ENCODE data around the gene SNRPA1.
A peak's percentile ranks its signal among the peaks of the same experiment; 100 is the strongest.

The SNRPA1 gene

GRCh38 chr15:101286471-101287114 lies 8.5 kb downstream of the SNRPA1 start:
- peaks cover 16% of the 10 kb centered on the region for H3K36me3 Mint-ChIP-seq
- peak overlapping the region; percentile 58 for H3K27ac Mint-ChIP-seq
- no peaks in the 10 kb centered on the region for H3K27me3 Mint-ChIP-seq
- no peaks in the 10 kb centered on the region for H3K9me3 Mint-ChIP-seq (ENCODE audit: low read depth)
- no peak overlapping the region for H3K4me3 Mint-ChIP-seq
- H3K4me1 Mint-ChIP-seq (ENCODE audit: low read depth): peaks cover 34% of the 10 kb centered on the region

- H3K36me3 Mint-ChIP-seq: peaks cover 15% of the 10 kb centered on the region
- H3K27ac Mint-ChIP-seq: no peak overlapping the region
- H3K9me3 Mint-ChIP-seq (ENCODE audit: low read depth): no peaks in the 10 kb centered on the region
- no peaks in the 10 kb centered on the region for H3K27me3 Mint-ChIP-seq
- H3K4me1 Mint-ChIP-seq (ENCODE audit: low read depth): peaks cover 16% of the 10 kb centered on the region
- no peak overlapping the region for H3K4me3 Mint-ChIP-seq
These were observed 11.1 kb downstream of the SNRPA1 start for GRCh38 chr15:101283931-101284330.

- Mint-ChIP-seq H3K4me3 (no peak overlapping the region), H3K27me3 (no peaks in the 10 kb centered on the region), H3K36me3 (peaks cover 6% of the 10 kb centered on the region), H3K4me1 (ENCODE audit: low read depth) (peaks cover 27% of the 10 kb centered on the region), H3K27ac (no peak overlapping the region), H3K9me3 (ENCODE audit: low read depth) (no peaks in the 10 kb centered on the region)
These were observed 15.0 kb downstream of the SNRPA1 start for GRCh38 chr15:101280007-101280406.

GRCh38 chr15:101277943-101278564 lies 17.0 kb downstream of the SNRPA1 start:
- peaks cover 11% of the 10 kb centered on the region for H3K36me3 Mint-ChIP-seq

GRCh38 chr15:101277038-101277822 lies 17.8 kb downstream of the SNRPA1 start, which contains the start of gene SELENOS:
Gene SELENOS, minus strand, starts transcription at chr15:101277485. Its CDS starts 68 bp downstream, at chr15:101277417.
- no peaks in the 10 kb centered on the region for H3K9me3 Mint-ChIP-seq (ENCODE audit: low read depth)
- no peaks in the 10 kb centered on the region for H3K27me3 Mint-ChIP-seq
- peak within 1 kb of the TSS; percentile 100 for H3K4me3 Mint-ChIP-seq
- H3K27ac Mint-ChIP-seq: peak within 1 kb of the TSS; percentile 93
- peaks cover 29% of the 10 kb centered on the region for H3K4me1 Mint-ChIP-seq (ENCODE audit: low read depth)
- peaks cover 9% of the 10 kb centered on the region for H3K36me3 Mint-ChIP-seq

More at GRCh38 chr15:101277943-101278564, 17.0 kb downstream of the SNRPA1 start:
- Mint-ChIP-seq H3K9me3 (ENCODE audit: low read depth) (no peaks in the 10 kb centered on the region), H3K4me1 (ENCODE audit: low read depth) (peaks cover 29% of the 10 kb centered on the region), H3K4me3 (peak overlapping the region; percentile 91), H3K27ac (peak overlapping the region; percentile 77), H3K27me3 (no peaks in the 10 kb centered on the region)

GRCh38 chr15:101276501-101277037 lies 18.5 kb downstream of the SNRPA1 start:
- Mint-ChIP-seq H3K9me3 (ENCODE audit: low read depth) (no peaks in the 10 kb centered on the region), H3K27me3 (no peaks in the 10 kb centered on the region), H3K27ac (peak overlapping the region; percentile 93), H3K4me3 (peak overlapping the region; percentile 100), H3K36me3 (peaks cover 8% of the 10 kb centered on the region), H3K4me1 (ENCODE audit: low read depth) (peaks cover 29% of the 10 kb centered on the region)

- peak overlapping the region; percentile 25 for H3K27ac Mint-ChIP-seq
- H3K4me1 Mint-ChIP-seq (ENCODE audit: low read depth): peaks cover 29% of the 10 kb centered on the region
- H3K27me3 Mint-ChIP-seq: no peaks in the 10 kb centered on the region
- peaks cover 8% of the 10 kb centered on the region for H3K36me3 Mint-ChIP-seq
- H3K4me3 Mint-ChIP-seq: peak overlapping the region; percentile 58
- H3K9me3 Mint-ChIP-seq (ENCODE audit: low read depth): no peaks in the 10 kb centered on the region
These were observed 20.0 kb downstream of the SNRPA1 start for GRCh38 chr15:101275018-101275417.

- Mint-ChIP-seq H3K4me1 (ENCODE audit: low read depth) (peaks cover 26% of the 10 kb centered on the region), H3K9me3 (ENCODE audit: low read depth) (no peaks in the 10 kb centered on the region), H3K4me3 (no peak overlapping the region), H3K27ac (peak overlapping the region; percentile 16), H3K36me3 (peaks cover 8% of the 10 kb centered on the region), H3K27me3 (no peaks in the 10 kb centered on the region)
These were observed 21.5 kb downstream of the SNRPA1 start for GRCh38 chr15:101273534-101273933.

GRCh38 chr15:101272584-101272983 lies 22.5 kb downstream of the SNRPA1 start:
- peaks cover 8% of the 10 kb centered on the region for H3K36me3 Mint-ChIP-seq
- H3K4me3 Mint-ChIP-seq: no peak overlapping the region
- no peaks in the 10 kb centered on the region for H3K9me3 Mint-ChIP-seq (ENCODE audit: low read depth)
- H3K4me1 Mint-ChIP-seq (ENCODE audit: low read depth): peaks cover 20% of the 10 kb centered on the region
- H3K27ac Mint-ChIP-seq: no peak overlapping the region
- no peaks in the 10 kb centered on the region for H3K27me3 Mint-ChIP-seq

- no peaks in the 10 kb centered on the region for H3K4me1 Mint-ChIP-seq (ENCODE audit: low read depth)
- no peak overlapping the region for H3K27ac Mint-ChIP-seq
- no peak overlapping the region for H3K4me3 Mint-ChIP-seq
- H3K27me3 Mint-ChIP-seq: no peaks in the 10 kb centered on the region
- peaks cover 3% of the 10 kb centered on the region for H3K36me3 Mint-ChIP-seq
- no peaks in the 10 kb centered on the region for H3K9me3 Mint-ChIP-seq (ENCODE audit: low read depth)
These were observed 25.4 kb downstream of the SNRPA1 start for GRCh38 chr15:101269479-101270223.

- Mint-ChIP-seq H3K9me3 (ENCODE audit: low read depth) (no peaks in the 10 kb centered on the region), H3K4me3 (no peak overlapping the region), H3K4me1 (ENCODE audit: low read depth) (no peaks in the 10 kb centered on the region), H3K27me3 (no peaks in the 10 kb centered on the region), H3K27ac (no peak overlapping the region), H3K36me3 (no peaks in the 10 kb centered on the region)
These were observed 27.5 kb downstream of the SNRPA1 start for GRCh38 chr15:101267320-101268104.

- H3K4me3 Mint-ChIP-seq: no peak overlapping the region
- no peaks in the 10 kb centered on the region for H3K27me3 Mint-ChIP-seq
- no peaks in the 10 kb centered on the region for H3K36me3 Mint-ChIP-seq
- no peak overlapping the region for H3K27ac Mint-ChIP-seq
- H3K9me3 Mint-ChIP-seq (ENCODE audit: low read depth): no peaks in the 10 kb centered on the region
- H3K4me1 Mint-ChIP-seq (ENCODE audit: low read depth): no peaks in the 10 kb centered on the region
These were observed 28.3 kb downstream of the SNRPA1 start for GRCh38 chr15:101266787-101267186.

GRCh38 chr15:101266034-101266433 lies 29.0 kb downstream of the SNRPA1 start:
- Mint-ChIP-seq H3K4me3 (no peak overlapping the region), H3K27me3 (no peaks in the 10 kb centered on the region), H3K4me1 (ENCODE audit: low read depth) (no peaks in the 10 kb centered on the region), H3K27ac (no peak overlapping the region), H3K9me3 (ENCODE audit: low read depth) (no peaks in the 10 kb centered on the region), H3K36me3 (no peaks in the 10 kb centered on the region)

Data from activated naive CD8-positive, alpha-beta T cell (primary cell).